ENCODE measurements around the gene CYP3A7. TPM values are rescaled to one million over a fixed set of nuclear protein-coding genes. Genes with fewer than 3 reads are reported as not detected.
A peak's percentile ranks its signal among the peaks of the same experiment; 100 is the strongest.

CYP3A7 gene
- total and polyA plus RNA-seq, 2 of the 13 experiments (the other 11 are each of a cell fraction or from before 2014, with no cell fraction given) = 5.8 to 6.4 TPM

GRCh38 chr7:99679032-99679399, 56.0 kb downstream of the CYP3A7 start (continued):
- TF ChIP-seq BATF2 (CRISPR knock-in tag; IDR thresholded peaks at IDR 0.05) (no peak), ZZZ3 (CRISPR knock-in tag; IDR thresholded peaks at IDR 0.05; ENCODE audit: borderline replicate concordance) (no peak), ZFP41 (CRISPR knock-in tag; IDR thresholded peaks at IDR 0.05; ENCODE audit: borderline replicate concordance) (no peak), ZNF747 (CRISPR knock-in tag; IDR thresholded peaks at IDR 0.05; ENCODE audit: borderline replicate concordance) (no peak), KDM3A (CRISPR knock-in tag; IDR thresholded peaks at IDR 0.05; ENCODE audit: low read depth) (no peak), ATF1 (CRISPR knock-in tag; IDR thresholded peaks at IDR 0.05) (no peak), ZNF704 (CRISPR knock-in tag; IDR thresholded peaks at IDR 0.05; ENCODE audit: borderline replicate concordance) (no peak), ZNF619 (CRISPR knock-in tag; IDR thresholded peaks at IDR 0.05) (no peak), ZNF260 (CRISPR knock-in tag; IDR thresholded peaks at IDR 0.05; ENCODE audit: borderline replicate concordance, low read depth) (no peak), ZNF720 (CRISPR knock-in tag; IDR thresholded peaks at IDR 0.05) (no peak), KDM5B (CRISPR knock-in tag; IDR thresholded peaks at IDR 0.05; ENCODE audit: borderline replicate concordance) (no peak), JUN (CRISPR knock-in tag; IDR thresholded peaks at IDR 0.05) (peak; percentile 59; the same call in 1 of the 2 replicates), ZNF746 (CRISPR knock-in tag; IDR thresholded peaks at IDR 0.05) (peak; percentile 42; the same call in 1 of the 2 replicates), FOXP1 (IDR thresholded peaks at IDR 0.05) (no peak), FOXP1 (CRISPR knock-in tag; IDR thresholded peaks at IDR 0.05) (no peak), IRX3 (CRISPR knock-in tag; IDR thresholded peaks at IDR 0.05; ENCODE audit: borderline replicate concordance, low read depth) (no peak), ZNF318 (CRISPR knock-in tag; IDR thresholded peaks at IDR 0.05) (no peak), NR1H2 (CRISPR knock-in tag; IDR thresholded peaks at IDR 0.05; ENCODE audit: borderline replicate concordance, low read depth) (no peak), ELF3 (CRISPR knock-in tag; IDR thresholded peaks at IDR 0.05) (peak; percentile 73), GPN1 (CRISPR knock-in tag; IDR thresholded peaks at IDR 0.05; ENCODE audit: borderline replicate concordance) (no peak), MIER2 (CRISPR knock-in tag; IDR thresholded peaks at IDR 0.05) (0 out of 2 replicates have a peak, but pooled peaks have one; percentile 11), ATRX (CRISPR knock-in tag; IDR thresholded peaks at IDR 0.05; ENCODE audit: borderline replicate concordance) (no peak), RFXAP (CRISPR knock-in tag; IDR thresholded peaks at IDR 0.05; ENCODE audit: borderline replicate concordance) (no peak), IKZF1 (IDR thresholded peaks at IDR 0.05) (no peak)
